ENCODE data around the gene TRERF1.
A peak's percentile ranks its signal among the peaks of the same experiment; 100 is the strongest.
"Not testable (repeated sequence)": the region's sequence is repeated elsewhere in the genome, so short reads cannot be mapped to it uniquely, and the experiment has no call there.

The TRERF1 gene, protein sequence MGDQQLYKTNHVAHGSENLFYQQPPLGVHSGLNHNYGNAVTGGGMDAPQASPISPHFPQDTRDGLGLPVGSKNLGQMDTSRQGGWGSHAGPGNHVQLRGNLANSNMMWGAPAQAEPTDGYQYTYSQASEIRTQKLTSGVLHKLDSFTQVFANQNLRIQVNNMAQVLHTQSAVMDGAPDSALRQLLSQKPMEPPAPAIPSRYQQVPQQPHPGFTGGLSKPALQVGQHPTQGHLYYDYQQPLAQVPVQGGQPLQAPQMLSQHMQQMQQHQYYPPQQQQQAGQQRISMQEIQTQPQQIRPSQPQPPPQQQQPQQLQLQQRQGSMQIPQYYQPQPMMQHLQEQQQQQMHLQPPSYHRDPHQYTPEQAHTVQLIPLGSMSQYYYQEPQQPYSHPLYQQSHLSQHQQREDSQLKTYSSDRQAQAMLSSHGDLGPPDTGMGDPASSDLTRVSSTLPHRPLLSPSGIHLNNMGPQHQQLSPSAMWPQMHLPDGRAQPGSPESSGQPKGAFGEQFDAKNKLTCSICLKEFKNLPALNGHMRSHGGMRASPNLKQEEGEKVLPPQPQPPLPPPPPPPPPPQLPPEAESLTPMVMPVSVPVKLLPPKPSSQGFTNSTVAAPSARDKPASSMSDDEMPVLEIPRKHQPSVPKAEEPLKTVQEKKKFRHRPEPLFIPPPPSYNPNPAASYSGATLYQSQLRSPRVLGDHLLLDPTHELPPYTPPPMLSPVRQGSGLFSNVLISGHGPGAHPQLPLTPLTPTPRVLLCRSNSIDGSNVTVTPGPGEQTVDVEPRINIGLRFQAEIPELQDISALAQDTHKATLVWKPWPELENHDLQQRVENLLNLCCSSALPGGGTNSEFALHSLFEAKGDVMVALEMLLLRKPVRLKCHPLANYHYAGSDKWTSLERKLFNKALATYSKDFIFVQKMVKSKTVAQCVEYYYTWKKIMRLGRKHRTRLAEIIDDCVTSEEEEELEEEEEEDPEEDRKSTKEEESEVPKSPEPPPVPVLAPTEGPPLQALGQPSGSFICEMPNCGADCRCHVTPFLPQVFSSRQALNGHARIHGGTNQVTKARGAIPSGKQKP (N-terminal part only)

GRCh38 chr6:42451333-42452170 lies at the start of gene TRERF1:
TRERF1 (minus strand) TSS chr6:42451926; CDS start chr6:42269590, 182,336 bp downstream.
- DNase-seq, result peak; percentile 89

DNA sequence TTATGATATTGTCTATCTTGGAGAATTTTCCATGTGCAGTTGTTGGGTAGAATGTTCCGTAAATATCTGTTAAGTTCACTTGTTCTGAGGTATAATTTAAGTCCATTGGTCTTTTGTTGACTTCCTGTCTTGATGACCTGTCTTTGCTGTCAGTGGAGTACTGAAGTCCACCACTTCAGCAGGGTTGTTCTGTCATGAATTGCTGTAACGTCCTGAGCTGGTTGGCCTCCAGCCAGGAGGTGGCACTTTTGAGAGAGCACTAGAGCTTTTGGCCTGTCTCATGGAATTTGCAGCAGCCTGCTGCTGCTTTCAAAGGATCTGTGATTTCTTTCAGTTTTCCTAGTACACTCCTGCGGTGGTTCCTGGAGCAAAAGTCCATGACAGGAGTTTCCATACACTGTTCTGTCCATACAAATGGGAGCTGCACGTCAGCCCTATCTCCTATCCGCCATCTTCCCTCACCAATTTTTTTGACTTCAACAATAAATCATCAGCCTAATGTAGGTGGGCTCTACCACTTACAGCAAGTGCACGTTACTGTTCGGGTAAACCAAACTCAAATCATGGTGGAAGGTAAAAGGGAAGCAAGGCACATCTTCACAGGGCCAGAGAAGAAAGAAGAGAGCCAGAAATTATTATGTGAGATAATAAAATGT lies 46.9 kb upstream of the TRERF1 start:
- DNase-seq, result no peak

- no peak for DNase-seq
Observed at GRCh38 chr6:42493914-42494539, 42.3 kb upstream of the TRERF1 start.

DNA sequence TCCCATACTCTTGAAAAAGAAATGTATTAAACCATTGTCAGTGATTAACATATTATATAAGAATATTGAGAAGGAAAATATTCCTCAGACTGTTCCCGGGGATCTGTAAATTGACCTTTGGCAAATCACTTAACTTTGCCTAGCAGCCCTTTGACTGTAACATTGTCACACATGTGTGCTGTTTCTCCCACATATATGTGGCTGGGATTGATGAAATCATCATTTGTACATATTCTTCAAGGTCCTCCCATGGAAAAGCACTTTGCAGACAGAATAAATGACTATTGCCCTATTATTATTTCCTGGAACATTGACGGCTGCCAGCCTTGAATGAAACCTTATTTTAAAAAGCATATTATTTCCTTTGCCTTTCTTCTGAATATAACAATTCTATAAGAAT lies 36.4 kb upstream of the TRERF1 start:
- no peak for DNase-seq

DNA sequence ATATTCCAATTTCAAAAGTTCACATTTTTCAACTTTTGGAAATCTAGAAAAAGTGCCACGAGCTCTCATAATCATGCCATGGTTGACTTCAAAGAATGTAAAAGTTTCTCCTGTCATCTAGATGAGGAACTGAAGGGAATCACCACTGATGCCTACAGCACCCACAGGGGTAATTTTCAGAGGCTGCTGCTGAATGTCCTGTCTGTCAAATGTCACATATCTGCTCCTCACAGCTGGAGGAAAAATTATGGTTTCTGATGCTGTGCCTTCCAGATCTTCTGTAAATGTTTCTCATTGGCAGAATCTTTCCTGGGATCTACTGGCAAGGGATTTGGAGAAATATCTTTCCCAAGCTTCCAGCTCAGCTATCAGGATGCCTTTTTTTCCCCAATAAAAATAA lies 32.5 kb upstream of the TRERF1 start:
- no peak for DNase-seq

- no peak for DNase-seq
Observed at GRCh38 chr6:42482174-42482573, 30.4 kb upstream of the TRERF1 start.

DNA sequence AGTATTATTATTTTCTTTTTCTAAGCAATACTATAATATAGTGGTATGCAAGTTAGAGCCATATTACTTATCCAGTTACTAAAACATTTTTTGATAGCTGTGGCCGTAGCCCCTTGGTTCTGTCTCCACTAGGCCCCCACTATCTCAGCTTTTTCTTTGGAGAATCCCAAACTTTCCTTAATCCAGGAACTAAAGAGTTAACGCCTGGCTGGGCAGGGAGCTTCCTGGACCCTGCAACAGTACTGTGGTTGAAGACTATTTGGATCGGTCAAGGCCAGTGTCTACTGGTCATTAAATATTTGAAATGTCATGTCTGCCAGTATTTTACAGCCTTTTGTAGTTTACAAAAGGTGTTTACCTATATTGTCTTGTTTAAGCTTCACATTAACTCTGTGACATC lies 20.0 kb upstream of the TRERF1 start:
- no peak for DNase-seq

- no peak for DNase-seq
Observed at GRCh38 chr6:42471142-42471541, 19.4 kb upstream of the TRERF1 start.

DNA sequence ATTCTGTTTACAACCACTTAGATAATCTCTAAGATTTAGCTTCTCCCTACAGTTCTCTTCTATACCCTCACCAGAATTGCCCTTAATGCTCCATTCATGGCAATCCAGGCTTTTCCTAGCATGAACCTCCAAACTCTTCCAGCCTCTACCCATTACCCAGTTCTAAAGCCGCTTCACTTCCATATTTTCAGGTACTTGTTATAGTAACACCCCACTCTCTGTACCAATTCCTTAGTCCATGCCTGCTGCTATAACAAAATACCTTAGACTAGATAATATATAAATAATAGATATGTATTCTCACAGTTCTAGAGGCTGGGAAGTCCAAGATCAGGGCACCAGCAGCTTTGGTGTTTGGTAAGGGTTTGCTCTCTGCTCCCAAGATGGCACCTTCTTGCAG lies 16.5 kb upstream of the TRERF1 start:
- DNase-seq, result no peak

GRCh38 chr6:42467651-42468050 lies 15.9 kb upstream of the TRERF1 start:
- DNase-seq, result no peak

- not testable (repeated sequence) for DNase-seq
Observed at GRCh38 chr6:42466470-42466869, 14.7 kb upstream of the TRERF1 start.

GRCh38 chr6:42462474-42462972 lies 10.8 kb upstream of the TRERF1 start:
- no peak for DNase-seq

DNA sequence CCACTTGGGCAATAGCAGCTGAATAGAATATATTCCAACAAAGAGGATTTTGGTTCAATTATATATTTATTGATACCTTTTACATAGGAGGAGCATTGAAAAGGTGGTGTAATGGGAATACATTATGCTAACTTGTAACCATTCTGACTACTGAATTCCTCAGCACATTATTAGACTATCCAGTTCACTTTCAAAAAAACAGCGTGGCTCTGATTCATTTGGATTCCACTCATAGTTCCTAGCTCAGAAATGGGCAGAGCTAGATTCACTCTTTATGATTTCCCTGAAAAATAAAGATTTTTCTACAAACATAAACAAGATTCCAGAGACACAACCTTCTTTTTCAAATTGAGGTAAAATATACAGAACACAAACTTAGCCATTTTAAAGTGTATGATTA lies 9.2 kb upstream of the TRERF1 start:
- no peak for DNase-seq

- DNase-seq, result no peak
Observed at GRCh38 chr6:42459888-42460287, 8.2 kb upstream of the TRERF1 start.

DNA sequence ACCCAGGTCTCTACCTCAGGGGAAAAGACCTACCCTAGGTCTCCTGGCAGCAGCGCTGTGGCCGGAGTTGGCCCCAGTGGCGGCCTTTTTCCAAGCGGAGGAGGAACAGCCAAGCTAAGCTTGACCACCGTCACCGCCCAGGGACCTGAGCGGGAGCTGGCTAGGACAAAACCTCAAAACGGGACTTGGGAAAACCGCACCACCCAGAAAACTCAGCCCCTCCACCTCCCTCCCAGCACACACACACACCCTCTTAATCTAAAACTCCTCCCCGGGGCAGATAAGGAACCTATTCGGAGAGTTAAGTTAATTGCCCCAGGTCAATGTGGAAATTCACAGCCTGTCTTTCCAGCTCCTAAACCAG lies 2.7 kb upstream of the TRERF1 start:
- no peak for DNase-seq

- DNase-seq, result peak; percentile 82
Observed at GRCh38 chr6:42453654-42454427, 2.1 kb upstream of the TRERF1 start.

- peak; percentile 94 for DNase-seq
Observed at GRCh38 chr6:42453031-42453653, 1.4 kb upstream of the TRERF1 start.

GRCh38 chr6:42452171-42453030 lies 675 bp upstream of the TRERF1 start:
- DNase-seq, result peak; percentile 87

Measured in right forelimb (tissue), 1 donor.